Ureter (tissue), 1 donor: ENCODE results near the gene SIM1. TPM values are rescaled to one million over a fixed set of nuclear protein-coding genes. Genes with fewer than 3 reads are reported as not detected.

Experiments
- DNase-seq: peaks from one replicate; pipeline ENCODE4 v3.0.0-alpha.2; 2020; ENCODE audit warnings: low spot score
- total RNA-seq: library from RNA; stranded (reverse); gene quantifications from one replicate; pipeline ENCODE4 v1.2.4, GENCODE V29; 2023
- donor health status: DM: yes; HTN: yes; CAD: no.

The SIM1 gene
- total RNA-seq, 1 donor from 2014 or later: 5.3 TPM

GRCh38 chr6:100430962-100431361 lies 33.8 kb downstream of the SIM1 start:
- DNase-seq: no peak

GRCh38 chr6:100427452-100427851 lies 37.3 kb downstream of the SIM1 start:
- DNase-seq: no peak

GRCh38 chr6:100426744-100427338 lies 37.9 kb downstream of the SIM1 start:
- no peak for DNase-seq

GRCh38 chr6:100426241-100426640 lies 38.5 kb downstream of the SIM1 start:
- no peak for DNase-seq

- DNase-seq: no peak
These were observed 44.0 kb downstream of the SIM1 start for GRCh38 chr6:100420711-100421110.

- DNase-seq: no peak
These were observed 47.7 kb downstream of the SIM1 start for GRCh38 chr6:100417036-100417435.

GRCh38 chr6:100415768-100416167 lies 49.0 kb downstream of the SIM1 start:
- DNase-seq: no peak

- no peak for DNase-seq
These were observed 51.8 kb downstream of the SIM1 start for GRCh38 chr6:100412872-100413271.

GRCh38 chr6:100404051-100404450 lies 60.7 kb downstream of the SIM1 start:
- no peak for DNase-seq

GRCh38 chr6:100393493-100393892 lies 71.2 kb downstream of the SIM1 start:
- no peak for DNase-seq

GRCh38 chr6:100392423-100392822 lies 72.3 kb downstream of the SIM1 start:
- no peak for DNase-seq

GRCh38 chr6:100388868-100389519 lies 75.7 kb downstream of the SIM1 start:
- no peak for DNase-seq

GRCh38 chr6:100382767-100383195 lies 81.9 kb downstream of the SIM1 start:
- no peak for DNase-seq

GRCh38 chr6:100382031-100382430 lies 82.7 kb downstream of the SIM1 start:
- no peak for DNase-seq

- DNase-seq: no peak
These were observed 83.6 kb downstream of the SIM1 start for GRCh38 chr6:100381111-100381510.

- no peak for DNase-seq
These were observed 85.3 kb downstream of the SIM1 start for GRCh38 chr6:100379386-100379785.

GRCh38 chr6:100378576-100378975 lies 86.1 kb downstream of the SIM1 start:
- no peak for DNase-seq

- DNase-seq: no peak
These were observed 88.6 kb downstream of the SIM1 start for GRCh38 chr6:100376103-100376502.

- DNase-seq: no peak
These were observed 92.2 kb downstream of the SIM1 start for GRCh38 chr6:100372326-100373091.

GRCh38 chr6:100371591-100371990 lies 93.1 kb downstream of the SIM1 start:
- no peak for DNase-seq

- no peak for DNase-seq
These were observed 94.5 kb downstream of the SIM1 start for GRCh38 chr6:100370265-100370664.

- no peak for DNase-seq
These were observed 98.3 kb downstream of the SIM1 start for GRCh38 chr6:100366419-100366818.

GRCh38 chr6:100363651-100364050 lies 101.1 kb downstream of the SIM1 start:
- DNase-seq: no peak
